Measurements from ENCODE around the gene CDC73.
"Not testable (repeated sequence)": the region's sequence is repeated elsewhere in the genome, so short reads cannot be mapped to it uniquely, and the experiment has no call there.

Gene CDC73

GRCh38 chr1:193237381-193237978, 115.6 kb downstream of the CDC73 start:
- peak; percentile 57 for DNase-seq

GRCh38 chr1:193240609-193241008, 118.8 kb downstream of the CDC73 start:
- DNase-seq = no peak

- no peak for DNase-seq
Measured at GRCh38 chr1:193241132-193241827, 119.4 kb downstream of the CDC73 start.

GRCh38 chr1:193242000-193242399, 120.2 kb downstream of the CDC73 start:
- no peak for DNase-seq

- no peak for DNase-seq
Measured at GRCh38 chr1:193249187-193249586, 127.4 kb downstream of the CDC73 start.

GRCh38 chr1:193251950-193252349, 130.1 kb downstream of the CDC73 start:
- no peak for DNase-seq

- DNase-seq = no peak
Measured at GRCh38 chr1:193256019-193256418, 134.2 kb downstream of the CDC73 start.

GRCh38 chr1:193259636-193260035, 137.8 kb downstream of the CDC73 start:
- no peak for DNase-seq

- no peak for DNase-seq
Measured at GRCh38 chr1:193260056-193260745, 138.4 kb downstream of the CDC73 start.

- no peak for DNase-seq
Measured at GRCh38 chr1:193260896-193261295, 139.1 kb downstream of the CDC73 start.

GRCh38 chr1:193262661-193263060, 140.8 kb downstream of the CDC73 start:
- DNase-seq = no peak

GRCh38 chr1:193264313-193265065, 142.7 kb downstream of the CDC73 start:
- DNase-seq = no peak

GRCh38 chr1:193265716-193266115, 143.9 kb downstream of the CDC73 start:
- DNase-seq = no peak

GRCh38 chr1:193266794-193267193, 145.0 kb downstream of the CDC73 start:
- not testable (repeated sequence) for DNase-seq

- no peak for DNase-seq
Measured at GRCh38 chr1:193270996-193271395, 149.2 kb downstream of the CDC73 start.

GRCh38 chr1:193275773-193276172, 153.9 kb downstream of the CDC73 start:
- peak; percentile 57 for DNase-seq

GRCh38 chr1:193278968-193279367, 157.1 kb downstream of the CDC73 start:
- no peak for DNase-seq

- no peak for DNase-seq
Measured at GRCh38 chr1:193281894-193282293, 160.1 kb downstream of the CDC73 start.

- no peak for DNase-seq
Measured at GRCh38 chr1:193283016-193283415, 161.2 kb downstream of the CDC73 start.

GRCh38 chr1:193284219-193284618, 162.4 kb downstream of the CDC73 start:
- no peak for DNase-seq

GRCh38 chr1:193285641-193286040, 163.8 kb downstream of the CDC73 start:
- no peak for DNase-seq

- DNase-seq = not testable (repeated sequence)
Measured at GRCh38 chr1:193288548-193289080, 166.8 kb downstream of the CDC73 start.

GRCh38 chr1:193293726-193294125, 171.9 kb downstream of the CDC73 start:
- no peak for DNase-seq

Data from islet precursor cell (in vitro differentiated cells).